ENCODE results near the gene C4orf50. TPM values are rescaled to one million over a fixed set of nuclear protein-coding genes. Genes with fewer than 3 reads are reported as not detected.

C4orf50 gene
- total RNA-seq, 1 donor from 2014 or later: not detected

DNA sequence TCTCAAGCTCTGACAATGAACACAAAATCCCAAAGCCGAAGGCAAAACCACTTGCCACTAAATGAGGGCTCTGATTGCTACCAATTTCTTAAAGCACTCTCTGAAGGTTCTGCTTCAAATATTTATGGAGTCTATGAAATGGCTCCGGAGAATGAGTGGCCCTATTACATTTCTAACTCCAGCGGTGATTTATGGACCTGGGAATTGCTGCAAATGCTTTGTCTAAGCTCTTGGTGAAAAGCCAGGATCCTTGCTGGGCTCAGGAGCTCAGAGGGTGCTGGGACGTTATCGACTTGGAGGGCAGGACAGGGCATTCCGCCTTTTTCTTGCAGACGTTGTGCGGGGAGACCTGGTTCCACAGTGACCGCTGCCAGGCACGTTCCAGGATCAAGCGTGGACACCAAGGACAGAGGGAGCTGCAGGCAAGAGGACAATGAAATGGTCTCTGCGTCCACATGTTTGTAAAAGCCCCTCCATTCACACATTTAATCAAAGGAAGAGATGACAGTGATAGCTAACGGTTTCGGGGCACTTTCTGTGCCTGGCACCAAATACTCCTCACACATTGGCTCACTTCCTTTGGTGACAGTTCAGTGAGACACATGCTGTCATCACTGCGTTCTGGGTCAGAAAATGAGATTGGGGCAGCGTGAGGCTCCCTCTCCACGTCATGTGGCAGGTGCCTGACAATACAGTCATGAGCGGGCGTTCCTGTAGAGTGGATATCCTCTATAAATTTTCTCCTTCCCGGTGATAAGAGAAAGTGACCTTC lies 58.8 kb downstream of the C4orf50 start:
- no peak overlapping the region for H3K27ac Mint-ChIP-seq (ENCODE audit: unreplicated experiment)
- DNase-seq (ENCODE audit: low spot score): no peak
- H3K4me3 Mint-ChIP-seq (ENCODE audit: unreplicated experiment): no peak overlapping the region
- peaks cover 73% of the 10 kb centered on the region for H3K27me3 Mint-ChIP-seq (ENCODE audit: low read depth)
- H3K36me3 Mint-ChIP-seq (ENCODE audit: low read depth): peaks cover 1% of the 10 kb centered on the region
- no peaks in the 10 kb centered on the region for H3K9me3 Mint-ChIP-seq (ENCODE audit: low read depth)
- no peak for TF ChIP-seq CTCF (IDR thresholded peaks at IDR 0.05)
- H3K4me1 Mint-ChIP-seq (ENCODE audit: low read depth): no peaks in the 10 kb centered on the region

DNA sequence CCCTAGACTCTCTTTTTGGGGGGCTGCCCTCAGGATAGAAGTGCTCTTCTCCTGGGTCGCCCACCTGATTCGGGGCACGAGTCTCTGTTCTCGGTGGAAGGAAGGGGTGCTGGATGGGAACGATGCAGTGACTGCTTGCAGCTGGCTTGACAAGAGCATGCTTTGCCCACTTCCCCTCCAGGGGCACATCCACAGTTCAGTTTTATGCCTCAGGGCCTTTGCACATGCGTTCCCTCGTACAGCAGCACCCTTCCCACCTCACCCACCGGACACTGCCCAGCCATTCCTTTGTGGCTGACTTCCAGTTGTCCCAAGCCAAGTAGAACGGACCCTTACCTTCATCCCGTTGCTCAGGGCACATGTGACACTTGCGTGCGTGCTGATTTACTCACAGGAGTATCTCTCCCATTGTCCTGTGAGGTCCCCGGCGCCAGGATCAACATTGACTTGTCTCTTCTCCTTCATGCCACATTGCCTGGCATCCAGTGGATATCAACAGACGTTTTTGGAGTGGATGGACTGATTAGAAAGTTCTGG lies 60.0 kb downstream of the C4orf50 start:
- DNase-seq (ENCODE audit: low spot score): no peak
- Mint-ChIP-seq H3K4me1 (ENCODE audit: low read depth) (no peaks in the 10 kb centered on the region), H3K27ac (ENCODE audit: unreplicated experiment) (no peak overlapping the region), H3K36me3 (ENCODE audit: low read depth) (peaks cover 1% of the 10 kb centered on the region), H3K4me3 (ENCODE audit: unreplicated experiment) (no peak overlapping the region), H3K27me3 (ENCODE audit: low read depth) (peaks cover 68% of the 10 kb centered on the region), H3K9me3 (ENCODE audit: low read depth) (no peaks in the 10 kb centered on the region)
- no peak for TF ChIP-seq CTCF (IDR thresholded peaks at IDR 0.05)

DNA sequence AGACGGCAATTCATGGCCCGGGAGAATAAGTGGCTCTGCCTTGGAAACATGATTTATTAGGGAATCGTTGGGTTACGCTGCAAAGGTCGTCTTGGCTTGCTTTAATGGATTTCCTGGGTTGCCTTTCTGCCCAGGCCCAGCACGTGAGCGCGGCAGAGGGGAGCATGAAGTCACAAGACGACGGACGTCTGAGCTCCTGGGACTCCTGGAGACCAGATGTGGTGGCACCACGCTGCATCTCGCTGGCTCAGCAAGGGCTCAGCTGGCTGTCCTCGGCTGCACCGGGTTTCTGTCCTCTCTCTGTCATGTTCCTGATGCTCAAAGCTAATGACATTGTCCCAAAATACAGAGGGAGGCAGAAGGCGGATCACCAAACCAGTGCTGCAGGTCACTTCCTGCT lies 61.2 kb downstream of the C4orf50 start:
- H3K4me1 Mint-ChIP-seq (ENCODE audit: low read depth): no peaks in the 10 kb centered on the region
- H3K4me3 Mint-ChIP-seq (ENCODE audit: unreplicated experiment): no peak overlapping the region
- TF ChIP-seq CTCF (IDR thresholded peaks at IDR 0.05): no peak
- no peak for DNase-seq (ENCODE audit: low spot score)
- H3K36me3 Mint-ChIP-seq (ENCODE audit: low read depth): no peaks in the 10 kb centered on the region
- H3K27ac Mint-ChIP-seq (ENCODE audit: unreplicated experiment): no peak overlapping the region
- peaks cover 70% of the 10 kb centered on the region for H3K27me3 Mint-ChIP-seq (ENCODE audit: low read depth)
- no peaks in the 10 kb centered on the region for H3K9me3 Mint-ChIP-seq (ENCODE audit: low read depth)

DNA sequence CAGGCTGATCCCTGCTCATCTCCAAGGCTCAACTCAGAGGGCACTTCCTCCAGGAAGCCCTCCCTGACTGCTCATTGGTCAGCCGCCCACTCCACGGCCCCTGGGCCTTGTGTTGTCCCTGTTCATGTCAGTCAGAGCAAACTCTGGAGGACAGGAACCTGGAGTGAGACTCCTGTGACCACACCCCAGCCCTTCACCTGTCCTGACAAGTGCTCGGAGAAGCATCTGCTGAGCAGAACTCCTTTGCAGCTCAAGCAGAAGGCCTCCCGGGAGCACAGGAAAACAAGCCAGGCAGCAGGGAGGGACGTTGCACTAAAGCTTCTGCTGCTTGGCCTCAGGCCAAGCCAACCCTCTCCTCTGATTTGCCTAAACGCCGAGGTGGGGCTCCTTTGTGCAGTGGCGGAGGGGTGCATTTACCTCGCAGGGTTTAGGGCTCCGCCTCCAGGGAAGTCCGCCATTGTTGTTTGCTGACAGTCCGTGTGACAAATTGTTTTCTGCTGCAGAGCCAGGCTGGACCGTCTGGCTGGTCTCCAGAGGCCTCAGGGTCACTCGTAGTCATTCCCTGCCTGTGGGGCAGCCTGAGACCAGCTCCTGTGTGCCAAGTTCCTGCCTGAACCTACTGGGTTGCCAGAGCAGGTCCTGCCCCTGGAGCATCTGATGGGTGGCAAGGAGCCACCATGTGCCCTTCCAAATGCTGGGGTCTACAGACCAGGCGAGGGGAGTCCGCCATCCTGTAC lies 61.8 kb downstream of the C4orf50 start:
- H3K27ac Mint-ChIP-seq (ENCODE audit: unreplicated experiment): no peak overlapping the region

More for the DNA sequence above, 61.8 kb downstream of the C4orf50 start:
- TF ChIP-seq CTCF (IDR thresholded peaks at IDR 0.05): no peak
- no peaks in the 10 kb centered on the region for H3K4me1 Mint-ChIP-seq (ENCODE audit: low read depth)
- H3K4me3 Mint-ChIP-seq (ENCODE audit: unreplicated experiment): no peak overlapping the region
- peaks cover 70% of the 10 kb centered on the region for H3K27me3 Mint-ChIP-seq (ENCODE audit: low read depth)
- no peak for DNase-seq (ENCODE audit: low spot score)
- H3K36me3 Mint-ChIP-seq (ENCODE audit: low read depth): no peaks in the 10 kb centered on the region
- no peaks in the 10 kb centered on the region for H3K9me3 Mint-ChIP-seq (ENCODE audit: low read depth)

Data from chondrocyte (in vitro differentiated cells).